ENCODE data around the gene OPA1. TPM values are rescaled to one million over a fixed set of nuclear protein-coding genes. Genes with fewer than 3 reads are reported as not detected.
A peak's percentile ranks its signal among the peaks of the same experiment; 100 is the strongest.

The OPA1 gene
- total and polyA plus RNA-seq, 7 donors: 20.4 to 58.7 (median 45.9) TPM

GRCh38 chr3:193548406-193548805, 44.6 kb upstream of the OPA1 start:
- no peaks in the 10 kb centered on the region for H3K27me3 ChIP-seq
- WGBS, 2 donors: 69 to 82% methylated on average over 4 of the region's 4 CpGs
- no peaks in the 10 kb centered on the region for H3K4me1 ChIP-seq
- DNase-seq: no peak
- no peaks in the 10 kb centered on the region for H3K36me3 ChIP-seq
- no peak overlapping the region for H3K27ac ChIP-seq
- TF ChIP-seq POLR2AphosphoS5 (IDR thresholded peaks at IDR 0.05) (no peak), CTCF (IDR thresholded peaks at IDR 0.05) (no peak), EP300 (IDR thresholded peaks at IDR 0.05) (no peak), POLR2A (IDR thresholded peaks at IDR 0.05) (no peak)
- H3K4me3 ChIP-seq: no peak overlapping the region
- intact Hi-C loops (cut with DNase I): no loop called here
- H3K9me3 ChIP-seq: no peaks in the 10 kb centered on the region

GRCh38 chr3:193552923-193553322, 40.1 kb upstream of the OPA1 start:
- no peak overlapping the region for H3K4me3 ChIP-seq
- no peaks in the 10 kb centered on the region for H3K36me3 ChIP-seq
- no peak for TF ChIP-seq POLR2A (IDR thresholded peaks at IDR 0.05)
- TF ChIP-seq EP300 (IDR thresholded peaks at IDR 0.05): no peak
- no peak for TF ChIP-seq CTCF (IDR thresholded peaks at IDR 0.05)
- no peaks in the 10 kb centered on the region for H3K27me3 ChIP-seq
- H3K9me3 ChIP-seq: no peaks in the 10 kb centered on the region
- 68 to 83% methylated on average over 1 of the region's 1 CpG for WGBS, 2 donors
- intact Hi-C loops (cut with DNase I): no loop called here
- no peak for DNase-seq
- no peak overlapping the region for H3K27ac ChIP-seq
- no peaks in the 10 kb centered on the region for H3K4me1 ChIP-seq

GRCh38 chr3:193553586-193553985, 39.4 kb upstream of the OPA1 start:
- Histone ChIP-seq H3K4me3 (no peak overlapping the region), H3K27ac (no peak overlapping the region), H3K9me3 (no peaks in the 10 kb centered on the region), H3K36me3 (no peaks in the 10 kb centered on the region), H3K4me1 (no peaks in the 10 kb centered on the region), H3K27me3 (no peaks in the 10 kb centered on the region)
- TF ChIP-seq POLR2A (IDR thresholded peaks at IDR 0.05) (no peak), POLR2AphosphoS5 (IDR thresholded peaks at IDR 0.05) (no peak), EP300 (IDR thresholded peaks at IDR 0.05) (no peak), CTCF (IDR thresholded peaks at IDR 0.05) (no peak)
- no peak for DNase-seq
- intact Hi-C loops (cut with DNase I): no loop called here
- 21 to 71% methylated on average over 1 of the region's 1 CpG for WGBS, 2 donors

GRCh38 chr3:193554811-193555210, 38.2 kb upstream of the OPA1 start, which contains the start of gene ATP13A4:
Gene ATP13A4 (minus strand): TSS chr3:193554895. CDS start chr3:193554799, 96 bp downstream.
- Histone ChIP-seq H3K36me3 (no peaks in the 10 kb centered on the region), H3K4me1 (no peaks in the 10 kb centered on the region), H3K27me3 (no peaks in the 10 kb centered on the region), H3K4me3 (no peak within 1 kb of the TSS), H3K27ac (no peak within 1 kb of the TSS), H3K9me3 (no peaks in the 10 kb centered on the region)
- DNase-seq: no peak
- intact Hi-C loops (cut with DNase I): no loop called here
- 10 to 43% methylated on average over 9 of the region's 9 CpGs for WGBS, 2 donors
- no peak for TF ChIP-seq CTCF (IDR thresholded peaks at IDR 0.05)
- no peak for TF ChIP-seq POLR2AphosphoS5 (IDR thresholded peaks at IDR 0.05)
- peak in 1 of 2 donors; percentile 41 for TF ChIP-seq POLR2A (IDR thresholded peaks at IDR 0.05)
- TF ChIP-seq EP300 (IDR thresholded peaks at IDR 0.05): no peak

GRCh38 chr3:193556841-193557240, 36.2 kb upstream of the OPA1 start:
- H3K27me3 ChIP-seq: no peaks in the 10 kb centered on the region
- H3K4me1 ChIP-seq: no peaks in the 10 kb centered on the region
- H3K4me3 ChIP-seq: no peak overlapping the region
- H3K27ac ChIP-seq: no peak overlapping the region
- 9 to 46% methylated on average over 2 of the region's 2 CpGs for WGBS, 2 donors
- no peaks in the 10 kb centered on the region for H3K36me3 ChIP-seq
- intact Hi-C loops (cut with DNase I): no loop called here
- no peak for TF ChIP-seq CTCF (IDR thresholded peaks at IDR 0.05)
- no peak for TF ChIP-seq EP300 (IDR thresholded peaks at IDR 0.05)
- no peak for TF ChIP-seq POLR2A (IDR thresholded peaks at IDR 0.05)
- TF ChIP-seq POLR2AphosphoS5 (IDR thresholded peaks at IDR 0.05): no peak
- DNase-seq: no peak
- no peaks in the 10 kb centered on the region for H3K9me3 ChIP-seq

All from sigmoid colon (tissue), 7 donors.